Activated CD4-positive, alpha-beta T cell treated with anti-CD3 and anti-CD28 coated beads for 1 hour (primary cell): ENCODE results near the gene BDH1.
"Not testable (repeated sequence)": the region's sequence is repeated elsewhere in the genome, so short reads cannot be mapped to it uniquely, and the experiment has no call there.

Source experiments
- DNase-seq: peaks from one replicate; pipeline ENCODE4 v3.0.0-alpha.2; 2020

BDH1 gene

GRCh38 chr3:197520311-197521276, 35.2 kb downstream of the BDH1 start:
- DNase-seq, result no peak

GRCh38 chr3:197519801-197520211, 36.0 kb downstream of the BDH1 start:
- DNase-seq, result no peak

DNA sequence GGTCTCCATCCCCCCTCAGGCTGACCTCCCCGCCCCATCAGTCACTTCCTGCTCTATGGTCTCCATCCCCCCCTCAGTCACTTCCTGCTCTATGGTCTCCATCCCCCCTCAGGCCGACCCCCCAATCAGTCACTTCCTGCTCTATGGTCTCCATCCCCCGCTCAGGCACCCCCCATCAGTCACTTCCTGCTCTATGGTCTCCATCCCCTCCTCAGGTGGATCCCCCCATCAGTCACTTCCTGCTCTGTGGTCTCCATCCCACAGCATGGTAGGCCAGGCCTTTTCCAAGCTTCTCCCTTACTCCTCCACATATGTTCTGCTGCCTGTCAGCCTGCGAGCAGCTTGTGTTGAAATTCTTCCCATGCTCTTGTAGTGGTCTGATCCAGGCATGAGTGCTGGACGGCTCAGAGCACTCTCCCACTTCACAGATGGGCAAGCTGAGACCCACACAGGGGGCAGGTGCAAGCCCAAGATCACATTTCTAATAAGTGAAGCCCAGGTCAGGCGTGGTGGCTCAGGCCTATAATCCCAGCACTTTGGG, 36.8 kb downstream of the BDH1 start:
- no peak for DNase-seq

DNA sequence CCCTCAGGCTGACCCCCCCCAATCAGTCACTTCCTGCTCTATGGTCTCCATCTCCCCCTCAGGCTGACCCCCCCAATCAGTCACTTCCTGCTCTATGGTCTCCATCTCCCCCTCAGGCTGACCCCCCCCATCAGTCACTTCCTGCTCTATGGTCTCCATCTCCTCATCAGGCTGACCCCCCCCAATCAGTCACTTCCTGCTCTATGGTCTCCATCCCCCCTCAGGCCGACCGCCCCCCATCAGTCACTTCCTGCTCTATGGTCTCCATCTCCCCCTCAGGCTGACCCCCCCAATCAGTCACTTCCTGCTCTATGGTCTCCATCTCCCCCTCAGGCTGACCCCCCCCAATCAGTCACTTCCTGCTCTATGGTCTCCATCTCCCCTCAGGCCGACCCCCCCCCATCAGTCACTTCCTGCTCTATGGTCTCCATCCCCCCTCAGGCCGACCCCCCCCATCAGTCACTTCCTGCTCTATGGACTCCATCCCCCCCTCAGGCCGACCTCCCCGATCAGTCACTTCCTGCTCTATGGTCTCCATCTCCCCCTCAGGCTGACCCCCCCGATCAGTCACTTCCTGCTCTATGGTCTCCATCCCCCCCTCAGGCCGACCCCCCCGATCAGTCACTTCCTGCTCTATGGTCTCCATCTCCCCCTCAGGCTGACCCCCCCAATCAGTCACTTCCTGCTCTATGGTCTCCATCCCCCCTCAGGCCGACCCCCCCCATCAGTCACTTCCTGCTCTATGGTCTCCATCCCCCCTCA, 37.7 kb downstream of the BDH1 start:
- not testable (repeated sequence) for DNase-seq

DNA sequence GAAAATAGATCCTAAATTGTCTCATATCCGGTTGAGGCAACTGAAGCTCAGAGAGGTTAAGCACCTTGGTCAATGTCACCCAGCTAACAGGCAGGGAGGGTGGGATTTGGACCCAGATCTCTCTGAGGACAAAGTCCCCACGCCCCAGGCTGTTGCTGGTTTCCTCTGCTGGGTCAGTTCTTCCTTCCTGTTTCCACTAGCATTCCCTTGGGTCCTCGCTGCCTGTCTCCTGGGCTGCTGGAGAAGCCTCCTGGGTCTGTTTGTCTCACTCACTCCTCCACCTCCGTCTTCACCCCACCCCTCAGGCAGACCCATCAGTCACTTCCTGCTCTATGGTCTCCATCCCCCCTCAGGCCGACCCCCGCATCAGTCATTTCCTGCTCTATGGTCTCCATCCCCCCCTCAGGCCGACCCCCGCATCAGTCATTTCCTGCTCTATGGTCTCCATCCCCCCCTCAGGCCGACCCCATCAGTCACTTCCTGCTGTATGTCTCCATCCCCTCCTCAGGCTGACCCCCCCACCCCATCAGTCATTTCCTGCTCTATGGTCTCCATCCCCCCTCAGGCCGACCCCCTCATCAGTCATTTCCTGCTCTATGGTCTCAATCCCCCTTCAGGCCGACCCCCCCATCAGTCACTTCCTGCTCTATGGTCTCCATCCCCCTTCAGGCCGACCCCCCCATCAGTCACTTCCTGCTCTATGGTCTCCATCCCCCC, 38.7 kb downstream of the BDH1 start:
- not testable (repeated sequence) for DNase-seq

GRCh38 chr3:197516517-197516889, 39.3 kb downstream of the BDH1 start:
- DNase-seq, result no peak

- DNase-seq, result no peak
Observed at GRCh38 chr3:197514786-197515355, 40.9 kb downstream of the BDH1 start.

DNA sequence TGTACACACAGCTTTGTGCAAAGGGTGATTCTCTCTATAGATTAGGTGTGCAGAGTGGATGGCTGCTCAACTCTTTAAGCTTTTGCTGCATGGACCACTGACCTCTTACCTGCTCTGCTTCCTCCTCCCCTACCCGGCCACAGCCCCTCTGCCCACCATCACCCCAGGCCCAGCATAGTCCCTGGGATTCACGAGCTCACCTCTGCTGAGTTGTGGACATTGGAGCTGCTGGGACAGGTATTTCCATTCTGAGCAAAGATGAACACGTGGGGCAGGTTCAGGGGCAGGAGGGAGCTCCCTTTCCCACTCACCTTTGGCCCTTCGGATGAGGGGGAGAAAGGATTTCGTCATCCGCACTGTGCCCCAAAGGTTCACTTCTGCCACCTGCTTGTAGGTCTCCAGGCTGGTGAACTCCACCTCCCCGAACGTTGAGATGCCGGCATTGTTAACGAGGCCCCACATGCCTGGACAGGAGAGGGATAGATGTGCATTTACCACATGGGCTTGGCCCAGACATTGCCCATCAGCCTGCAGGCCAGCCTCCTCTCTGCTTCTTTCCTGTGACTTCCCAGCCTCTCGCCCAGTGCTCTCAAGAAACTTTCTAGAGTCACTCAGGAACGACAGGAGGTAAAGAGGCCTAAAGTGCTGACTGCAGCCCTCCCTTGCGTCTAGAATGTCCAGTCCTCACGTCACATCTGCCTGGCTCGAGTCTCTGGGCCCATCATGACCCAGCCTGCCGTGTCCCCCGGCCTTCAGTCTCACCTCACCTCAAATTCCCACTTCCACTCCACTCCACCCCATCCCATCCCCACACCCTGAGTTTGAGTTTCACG, 41.6 kb downstream of the BDH1 start:
- no peak for DNase-seq

DNA sequence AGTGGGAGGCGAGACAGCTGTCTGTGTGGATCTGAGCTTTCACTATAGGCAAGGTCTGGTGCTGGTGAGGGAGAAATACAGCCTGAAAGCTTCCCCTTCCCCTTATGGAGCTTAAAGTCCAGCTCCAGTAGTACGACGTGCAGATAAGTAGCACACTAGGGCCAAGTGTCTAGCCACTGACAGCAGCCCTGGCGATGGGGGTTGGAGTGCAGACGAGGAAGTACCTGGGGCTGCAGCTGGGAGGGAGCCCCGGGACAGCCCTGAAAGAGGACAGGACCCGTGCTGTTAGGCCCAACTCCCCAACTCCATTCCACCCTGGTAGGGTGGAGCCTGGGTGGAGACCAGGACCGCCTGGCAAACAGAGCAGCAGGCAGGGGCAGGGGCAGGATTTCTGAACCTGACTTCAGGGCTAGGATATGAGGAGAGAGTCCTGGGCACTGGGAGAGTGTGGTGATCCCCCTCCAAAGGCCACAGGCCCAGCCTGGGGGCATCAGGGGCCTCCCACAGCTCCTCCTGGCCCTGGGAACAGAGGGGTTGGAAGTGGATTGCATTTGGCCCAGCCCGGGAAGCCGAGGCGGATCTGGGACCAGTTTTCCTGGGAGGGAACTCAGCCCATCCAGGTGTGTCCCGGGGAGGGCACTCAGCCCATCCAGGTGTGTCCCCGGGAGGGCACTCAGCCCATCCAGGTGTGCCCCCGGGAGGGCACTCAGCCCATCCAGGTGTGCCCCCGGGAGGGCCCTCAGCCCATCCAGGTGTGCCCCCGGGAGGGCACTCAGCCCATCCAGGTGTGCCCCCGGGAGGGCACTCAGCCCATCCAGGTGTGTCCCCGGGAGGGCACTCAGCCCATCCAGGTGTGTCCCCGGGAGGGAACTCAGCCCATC, 42.8 kb downstream of the BDH1 start:
- DNase-seq, result no peak

DNA sequence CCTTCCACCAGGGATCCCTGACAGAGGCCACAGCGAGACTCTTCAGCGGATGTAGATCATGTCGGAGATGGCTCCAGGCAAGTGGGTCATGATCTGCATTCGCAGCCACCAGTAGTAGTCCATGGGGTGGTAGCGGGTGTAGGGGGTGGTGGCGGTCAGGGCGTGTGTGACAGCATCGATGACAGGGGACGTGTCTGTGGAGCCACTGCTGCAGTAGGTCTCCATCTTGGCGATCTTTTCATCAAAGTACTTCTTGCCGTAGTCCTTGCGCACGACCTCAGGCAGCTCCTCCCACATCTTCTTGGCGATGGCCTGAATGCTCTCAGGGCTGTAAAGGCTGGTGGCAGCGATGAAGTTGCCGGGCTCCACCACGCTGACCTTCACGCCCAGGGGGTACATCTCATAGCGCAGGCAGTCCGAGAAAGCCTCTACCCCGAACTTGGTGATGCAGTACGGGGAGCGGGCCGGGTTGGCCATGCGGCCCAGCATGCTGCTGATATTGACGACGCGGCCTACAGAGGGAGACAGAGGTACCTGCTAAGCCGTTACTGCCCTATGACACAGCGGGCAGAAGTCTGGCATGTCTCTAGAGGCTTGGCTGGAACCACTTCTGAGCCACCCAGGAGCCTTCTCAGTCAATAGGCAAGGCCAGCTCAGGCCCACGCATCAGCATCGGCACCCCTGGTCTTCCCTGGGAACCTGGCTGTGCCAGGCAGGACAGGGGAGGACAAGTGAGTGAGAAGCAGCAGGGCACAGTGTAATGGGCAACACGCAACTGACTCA, 43.7 kb downstream of the BDH1 start:
- no peak for DNase-seq

DNA sequence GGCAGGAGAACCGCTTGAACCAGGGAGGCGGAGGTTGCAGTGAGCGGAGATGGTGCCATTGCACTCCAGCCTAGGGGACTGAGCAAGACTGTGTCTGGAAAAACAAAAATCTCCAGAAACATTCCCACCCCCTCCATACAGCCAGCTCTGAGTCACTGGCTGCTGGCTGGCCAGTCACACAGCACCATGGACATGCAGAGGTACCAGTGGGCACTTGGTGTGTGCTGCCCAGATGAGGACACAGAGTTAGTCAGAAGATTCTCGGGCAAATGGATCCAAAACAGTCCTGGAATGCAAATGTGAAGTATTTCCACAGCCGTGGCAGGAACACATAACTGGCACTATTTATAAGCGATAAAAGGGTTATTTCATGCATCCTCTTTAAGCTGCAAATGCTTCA, 44.6 kb downstream of the BDH1 start:
- DNase-seq, result no peak

DNA sequence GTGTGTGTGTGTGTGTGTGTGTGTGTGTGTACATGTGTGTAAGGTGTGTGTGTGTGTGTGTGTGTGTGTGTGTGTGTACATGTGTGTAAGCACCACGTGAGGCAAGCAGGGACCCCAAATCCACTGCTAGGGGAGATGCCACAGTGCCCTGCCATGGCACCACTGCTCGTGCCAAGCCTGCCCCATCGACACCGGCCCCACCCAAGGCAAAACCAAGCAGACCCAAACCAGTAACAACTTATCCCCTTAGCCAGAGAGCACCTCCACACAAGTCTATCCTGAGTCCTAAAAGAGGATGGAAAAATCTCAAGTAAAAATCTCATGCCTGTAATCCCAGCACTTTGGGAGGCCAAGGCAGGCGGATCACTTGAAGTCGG, 45.1 kb downstream of the BDH1 start:
- DNase-seq, result no peak

- no peak for DNase-seq
Observed at GRCh38 chr3:197508924-197509775, 46.6 kb downstream of the BDH1 start.

DNA sequence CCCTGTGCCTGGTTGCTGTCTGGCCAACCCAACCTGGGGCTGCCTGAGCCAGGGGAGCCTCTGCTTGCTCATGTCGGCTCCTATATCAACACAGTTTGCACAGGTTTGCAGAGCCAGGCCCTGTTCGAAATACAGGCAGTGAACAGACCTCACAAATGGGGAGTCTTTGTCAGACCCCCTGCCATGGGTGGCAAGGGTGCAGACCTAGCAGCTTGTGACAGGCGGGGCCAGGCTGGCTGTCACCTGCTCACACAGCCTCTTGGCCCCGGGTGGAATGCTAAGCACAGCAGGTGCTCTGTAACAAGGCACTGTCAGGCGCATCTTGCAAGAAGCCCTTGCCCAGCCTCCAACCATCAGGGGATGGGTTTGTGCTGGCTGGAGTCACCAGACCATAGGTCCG, 47.3 kb downstream of the BDH1 start:
- DNase-seq, result no peak

DNA sequence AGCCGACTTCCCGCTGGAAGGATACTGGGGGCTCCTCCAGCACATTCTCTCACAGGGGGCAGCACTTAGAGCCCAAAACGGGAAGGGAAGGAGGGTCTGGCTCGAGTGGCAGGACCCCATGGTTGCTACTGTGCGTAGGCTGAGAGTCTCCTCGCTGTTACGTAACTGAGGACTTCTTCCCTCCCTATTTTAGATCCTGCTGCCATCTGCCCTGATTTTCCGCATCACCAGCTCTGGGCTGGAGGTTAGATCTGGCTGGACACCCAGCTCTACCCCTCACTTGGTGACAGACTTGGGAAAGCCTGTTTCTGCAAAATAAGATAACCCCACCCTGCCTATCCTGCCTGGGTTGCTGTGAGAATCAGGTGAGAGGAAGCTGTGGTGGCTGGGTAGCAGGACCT, 47.7 kb downstream of the BDH1 start:
- DNase-seq, result no peak

GRCh38 chr3:197507541-197507940, 48.2 kb downstream of the BDH1 start:
- no peak for DNase-seq

DNA sequence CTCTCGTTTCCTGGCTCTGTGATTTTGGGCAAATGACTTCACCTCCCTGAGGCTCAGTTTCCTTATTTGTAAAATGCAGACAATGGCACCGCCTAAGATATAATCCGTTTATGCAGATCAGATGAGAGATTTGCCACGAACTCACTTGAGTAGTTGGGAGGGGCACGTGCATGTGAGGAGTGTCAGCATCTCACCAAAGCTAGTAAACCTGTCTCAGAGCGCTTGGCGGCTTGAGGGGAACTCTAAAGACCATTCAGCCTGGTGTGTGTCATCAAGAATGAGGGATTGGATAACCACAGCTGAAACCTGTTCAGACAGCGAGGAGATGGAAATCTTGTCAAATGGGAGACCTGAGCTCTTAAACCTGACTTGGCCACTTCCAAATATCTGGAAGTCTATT, 48.7 kb downstream of the BDH1 start:
- DNase-seq, result no peak

- no peak for DNase-seq
Observed at GRCh38 chr3:197505796-197506548, 49.8 kb downstream of the BDH1 start.
